Smooth muscle cell (in vitro differentiated cells): Measurements from ENCODE around the gene FRS2. TPM values are rescaled to one million over a fixed set of nuclear protein-coding genes. Genes with fewer than 3 reads are reported as not detected.
A peak's percentile ranks its signal among the peaks of the same experiment; 100 is the strongest.

ENCODE experiments used
- DNase-seq: peaks from one replicate; lab custom pipeline; 2025; ENCODE audit not compliant: unreplicated experiment; lab: John Stamatoyannopoulos, UW
- H2AFZ ChIP-seq: fragments of 200-600 bp; sonication (generic); 2 replicates; pipeline ENCODE4 v1.6.0; 2016; ENCODE audit warnings: antibody characterized with exemption, low read depth, mild to moderate bottlenecking
- H3F3A ChIP-seq: fragments of 200-600 bp; sonication (generic); 2 replicates; pipeline ENCODE4 v1.6.0; 2017; ENCODE audit warnings: antibody characterized with exemption, low read depth
- H3K27ac ChIP-seq: fragments of 200-600 bp; sonication (generic); 2 replicates; pipeline ENCODE4 v1.5.1; 2016; ENCODE audit warnings: low read depth, mild to moderate bottlenecking
- H3K27me3 ChIP-seq: fragments of 200-600 bp; sonication (generic); 2 replicates; pipeline ENCODE4 v1.6.1; 2016; ENCODE audit warnings: low read depth, mild to moderate bottlenecking
- H3K36me3 ChIP-seq: fragments of 200-600 bp; sonication (generic); 2 replicates; pipeline ENCODE4 v1.5.1; 2016; ENCODE audit warnings: low read depth
- H3K4me1 ChIP-seq: fragments of 200-600 bp; sonication (generic); 2 replicates; pipeline ENCODE4 v1.5.1; 2016; ENCODE audit warnings: low read depth
- H3K4me2 ChIP-seq: fragments of 200-600 bp; sonication (generic); 2 replicates; pipeline ENCODE4 v1.6.0; 2016; ENCODE audit warnings: mild to moderate bottlenecking
- H3K4me3 ChIP-seq: fragments of 200-600 bp; sonication (generic); 2 replicates; pipeline ENCODE4 v1.5.1; 2016; ENCODE audit warnings: mild to moderate bottlenecking
- H3K79me2 ChIP-seq: fragments of 200-600 bp; sonication (generic); 2 replicates; pipeline ENCODE4 v1.6.0; 2016; ENCODE audit warnings: low read depth, mild to moderate bottlenecking
- H3K9ac ChIP-seq: fragments of 200-600 bp; sonication (generic); 2 replicates; pipeline ENCODE4 v1.6.0; 2016; ENCODE audit warnings: low read depth
- H3K9me3 ChIP-seq: fragments of 200-600 bp; sonication (generic); replicated peaks from 2 replicates; pipeline ENCODE4 v1.5.1; 2016; ENCODE audit warnings: low read depth
- H4K20me1 ChIP-seq: fragments of 200-600 bp; sonication (generic); 2 replicates; pipeline ENCODE4 v1.6.0; 2016; ENCODE audit warnings: low read depth
- WGBS: methylation state at CpG from one replicate; pipeline ENCODE4 v1.1.7; 2016; ENCODE audit warnings: low lambda C conversion rate; 5-methylcytosine and 5-hydroxymethylcytosine counted together
- polyA plus RNA-seq: library from polyadenylated mRNA; unstranded; fragments of >200 nt; fragmentation: Nextera tagmentation; extraction: Ambion mirVana; gene quantifications from 2 replicates; pipeline ENCODE4 v1.2.1, GENCODE V29; 2016
- total RNA-seq: library from RNA; depleted of rRNA; stranded (reverse); fragments of >200 nt; gene quantifications from 2 replicates; pipeline ENCODE4 v1.2.3, GENCODE V29; 2014
- TF ChIP-seq, protein P1 (sequence below): fragments of 200-600 bp; sonication (generic); IDR thresholded peaks from 2 replicates; pipeline ENCODE4 v1.5.1; 2017; ENCODE audit warnings: borderline replicate concordance, mild to moderate bottlenecking, antibody characterized with exemption; ENCODE audit not compliant: insufficient read depth, poor library complexity, severe bottlenecking

Gene FRS2
- total and polyA plus RNA-seq, 2 experiments from 2014 or later = 23.8 to 90.2 TPM

DNA sequence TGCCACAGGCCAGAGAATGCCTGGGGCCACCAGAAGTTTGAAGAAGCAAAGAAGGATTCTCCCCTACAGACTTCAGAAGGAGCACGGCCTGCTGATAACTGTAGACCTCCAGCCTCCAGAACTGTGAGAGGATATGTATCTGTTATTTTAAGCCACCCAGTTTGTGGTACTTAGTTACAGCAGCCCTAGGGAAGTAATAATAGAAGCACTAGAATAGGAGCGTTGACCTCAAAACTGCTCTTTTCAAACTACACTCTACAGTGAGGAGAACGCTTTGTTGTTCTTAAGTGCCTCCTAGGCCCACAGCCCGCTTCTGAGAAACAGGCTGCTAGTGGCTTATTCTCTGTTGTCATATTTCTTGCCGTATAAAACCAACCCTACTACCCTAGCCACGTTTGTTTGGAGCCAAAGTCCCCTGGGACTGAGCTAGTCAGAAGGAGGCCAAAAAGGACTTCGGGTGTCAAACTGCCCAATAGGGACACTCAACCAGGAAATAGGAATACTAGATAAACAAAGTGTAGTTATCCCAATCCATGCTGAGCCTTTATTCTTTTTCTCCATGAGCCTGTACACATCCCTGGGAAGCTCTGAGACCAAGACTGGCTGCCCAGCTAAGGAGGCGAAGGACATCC lies 38.5 kb upstream of the FRS2 start:
- WGBS = 65% methylated on average over 8 of the region's 8 CpGs
- DNase-seq = no peak
- H2AFZ ChIP-seq = peak overlapping the region; percentile 42
- no peaks in the 10 kb centered on the region for H3K4me1 ChIP-seq
- no peaks in the 10 kb centered on the region for H3K79me2 ChIP-seq
- no peaks in the 10 kb centered on the region for H3K36me3 ChIP-seq
- H3K27ac ChIP-seq = peak overlapping the region; percentile 6
- peaks cover 8% of the 10 kb centered on the region for H3F3A ChIP-seq
- no peaks in the 10 kb centered on the region for H3K27me3 ChIP-seq
- no peaks in the 10 kb centered on the region for H3K9me3 ChIP-seq
- no peak overlapping the region for H3K9ac ChIP-seq
- TF ChIP-seq, protein P1, sequence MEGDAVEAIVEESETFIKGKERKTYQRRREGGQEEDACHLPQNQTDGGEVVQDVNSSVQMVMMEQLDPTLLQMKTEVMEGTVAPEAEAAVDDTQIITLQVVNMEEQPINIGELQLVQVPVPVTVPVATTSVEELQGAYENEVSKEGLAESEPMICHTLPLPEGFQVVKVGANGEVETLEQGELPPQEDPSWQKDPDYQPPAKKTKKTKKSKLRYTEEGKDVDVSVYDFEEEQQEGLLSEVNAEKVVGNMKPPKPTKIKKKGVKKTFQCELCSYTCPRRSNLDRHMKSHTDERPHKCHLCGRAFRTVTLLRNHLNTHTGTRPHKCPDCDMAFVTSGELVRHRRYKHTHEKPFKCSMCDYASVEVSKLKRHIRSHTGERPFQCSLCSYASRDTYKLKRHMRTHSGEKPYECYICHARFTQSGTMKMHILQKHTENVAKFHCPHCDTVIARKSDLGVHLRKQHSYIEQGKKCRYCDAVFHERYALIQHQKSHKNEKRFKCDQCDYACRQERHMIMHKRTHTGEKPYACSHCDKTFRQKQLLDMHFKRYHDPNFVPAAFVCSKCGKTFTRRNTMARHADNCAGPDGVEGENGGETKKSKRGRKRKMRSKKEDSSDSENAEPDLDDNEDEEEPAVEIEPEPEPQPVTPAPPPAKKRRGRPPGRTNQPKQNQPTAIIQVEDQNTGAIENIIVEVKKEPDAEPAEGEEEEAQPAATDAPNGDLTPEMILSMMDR = no peak
- no peak overlapping the region for H3K4me3 ChIP-seq
- no peaks in the 10 kb centered on the region for H4K20me1 ChIP-seq
- H3K4me2 ChIP-seq = no peak overlapping the region

DNA sequence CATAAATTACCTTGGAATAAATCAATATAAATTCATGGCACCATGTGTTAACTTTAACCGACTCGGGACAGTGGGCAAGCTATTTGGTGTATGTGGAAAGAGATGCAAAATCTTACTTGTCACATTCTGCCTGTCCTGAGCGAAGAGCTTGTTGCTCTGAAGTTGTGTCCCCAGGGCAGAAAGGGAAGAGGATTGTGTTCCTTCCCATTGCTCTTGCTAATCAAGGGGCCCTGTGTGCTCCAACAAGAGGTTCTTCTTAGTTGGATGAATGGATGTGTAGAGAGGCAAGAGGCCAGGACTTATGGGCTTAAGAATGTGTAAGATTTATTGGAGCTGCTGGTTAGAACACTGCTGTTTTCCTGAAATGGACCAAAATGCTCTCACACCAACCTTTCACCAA lies 36.5 kb upstream of the FRS2 start:
- 82% methylated on average over 3 of the region's 3 CpGs for WGBS

DNA sequence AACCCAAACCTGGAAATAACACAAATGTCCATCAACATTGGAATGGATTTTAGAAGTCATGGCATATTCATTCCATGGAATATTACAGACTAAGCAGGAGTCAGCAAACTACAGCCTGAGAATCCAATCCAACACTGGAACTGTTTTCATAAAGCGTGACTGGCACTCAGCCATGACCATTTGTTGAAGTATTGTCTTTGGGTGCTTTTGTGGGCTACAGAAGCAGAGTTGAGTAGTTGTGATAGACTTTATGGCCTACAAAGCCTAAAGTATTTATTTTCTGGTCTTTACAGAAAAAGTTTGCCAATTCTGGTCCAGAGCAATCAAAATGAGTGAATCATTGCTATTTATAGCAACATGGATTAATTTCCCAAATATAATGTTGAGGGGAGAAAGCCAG lies 34.5 kb upstream of the FRS2 start:
- no peak overlapping the region for H3K4me3 ChIP-seq
- H3K27ac ChIP-seq = peak overlapping the region; percentile 11
- H2AFZ ChIP-seq = no peak overlapping the region
- H3F3A ChIP-seq = peaks cover 20% of the 10 kb centered on the region
- TF ChIP-seq, protein P1 = no peak
- no peak overlapping the region for H3K4me2 ChIP-seq
- no peaks in the 10 kb centered on the region for H3K36me3 ChIP-seq
- H3K9me3 ChIP-seq = no peaks in the 10 kb centered on the region
- 97% methylated on average over 1 of the region's 1 CpG for WGBS
- H4K20me1 ChIP-seq = no peaks in the 10 kb centered on the region
- no peak overlapping the region for H3K9ac ChIP-seq
- no peaks in the 10 kb centered on the region for H3K79me2 ChIP-seq
- DNase-seq = no peak
- H3K27me3 ChIP-seq = no peaks in the 10 kb centered on the region
- no peaks in the 10 kb centered on the region for H3K4me1 ChIP-seq

More for the DNA sequence above, 36.5 kb upstream of the FRS2 start:
- H3K9me3 ChIP-seq = no peaks in the 10 kb centered on the region
- H3K9ac ChIP-seq = no peak overlapping the region
- H3F3A ChIP-seq = peaks cover 23% of the 10 kb centered on the region
- no peak overlapping the region for H2AFZ ChIP-seq
- no peak overlapping the region for H3K4me2 ChIP-seq
- H3K27ac ChIP-seq = no peak overlapping the region
- TF ChIP-seq, protein P1 = no peak
- no peaks in the 10 kb centered on the region for H3K27me3 ChIP-seq
- no peaks in the 10 kb centered on the region for H3K4me1 ChIP-seq
- no peaks in the 10 kb centered on the region for H3K36me3 ChIP-seq
- H3K79me2 ChIP-seq = no peaks in the 10 kb centered on the region
- no peak for DNase-seq
- H3K4me3 ChIP-seq = no peak overlapping the region
- no peaks in the 10 kb centered on the region for H4K20me1 ChIP-seq

DNA sequence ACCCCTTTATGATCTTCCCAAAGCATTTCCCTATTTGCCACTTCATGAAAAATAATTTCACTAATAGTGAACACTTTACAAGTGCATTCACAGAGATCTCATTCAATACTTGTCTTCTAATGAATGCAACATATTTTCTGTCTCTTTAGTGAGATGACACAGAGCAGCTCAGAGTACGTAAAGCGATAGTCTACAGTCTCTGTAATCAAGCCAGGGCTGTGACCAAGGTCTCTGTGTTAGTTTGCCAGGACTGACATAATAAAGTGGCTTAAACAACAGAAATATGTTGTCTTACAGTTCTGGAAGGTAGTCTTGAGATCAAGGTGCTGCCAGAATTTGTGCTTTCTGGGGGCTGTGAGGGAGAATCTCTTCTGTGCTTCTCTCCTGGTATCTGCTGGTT lies 33.1 kb upstream of the FRS2 start:
- peak overlapping the region; percentile 63 for H2AFZ ChIP-seq
- H3F3A ChIP-seq = peaks cover 20% of the 10 kb centered on the region
- no peaks in the 10 kb centered on the region for H4K20me1 ChIP-seq
- DNase-seq = no peak
- no peaks in the 10 kb centered on the region for H3K27me3 ChIP-seq
- H3K27ac ChIP-seq = peak overlapping the region; percentile 84
- no peaks in the 10 kb centered on the region for H3K9me3 ChIP-seq
- no peaks in the 10 kb centered on the region for H3K4me1 ChIP-seq
- H3K4me3 ChIP-seq = no peak overlapping the region
- TF ChIP-seq, protein P1 = no peak
- peak overlapping the region; percentile 29 for H3K9ac ChIP-seq
- H3K36me3 ChIP-seq = no peaks in the 10 kb centered on the region
- peak overlapping the region; percentile 62 for H3K4me2 ChIP-seq
- WGBS = 36% methylated on average over 2 of the region's 2 CpGs
- H3K79me2 ChIP-seq = no peaks in the 10 kb centered on the region
